Measurements from ENCODE around the gene PCNX1. TPM values are rescaled to one million over a fixed set of nuclear protein-coding genes. Genes with fewer than 3 reads are reported as not detected.
"Not testable (repeated sequence)": the region's sequence is repeated elsewhere in the genome, so short reads cannot be mapped to it uniquely, and the experiment has no call there.

Gene PCNX1
- total and polyA plus RNA-seq, 2 donors, result 16.0 to 127 TPM

DNA sequence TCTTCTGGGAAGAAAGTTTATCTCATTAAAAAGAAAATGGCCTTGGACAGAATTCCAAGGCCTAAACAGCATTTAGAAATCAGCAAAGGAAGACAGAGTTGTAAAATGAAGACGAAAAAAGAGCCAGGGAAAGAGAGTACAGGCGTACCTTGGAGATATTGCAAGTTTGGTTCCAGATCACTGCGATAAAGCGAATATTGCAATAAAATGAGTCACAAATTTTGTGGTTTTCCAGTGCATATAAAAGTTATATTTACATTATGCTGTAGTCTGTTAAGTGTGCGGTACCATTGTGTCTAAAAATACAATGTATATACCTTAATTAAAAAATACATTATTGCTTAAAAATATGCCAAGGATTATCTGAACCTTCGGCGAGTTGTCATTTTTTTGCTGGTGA, 9.0 kb downstream of the PCNX1 start:
- H3K4me3 ChIP-seq (ENCODE audit: low read depth, low read length), result no peak overlapping the region
- H3K4me1 ChIP-seq (ENCODE audit: insufficient read depth), result no peaks in the 10 kb centered on the region
- H3K27ac ChIP-seq (ENCODE audit: low read depth), result no peak overlapping the region
- WGBS, result 82% methylated on average over 7 of the region's 7 CpGs
- no peaks in the 10 kb centered on the region for H3K36me3 ChIP-seq (ENCODE audit: insufficient read depth)
- DNase-seq (ENCODE audit: extremely low spot score), result no peak

- Histone ChIP-seq H3K27ac (ENCODE audit: low read depth) (no peak overlapping the region), H3K4me3 (ENCODE audit: low read depth, low read length) (no peak overlapping the region), H3K36me3 (ENCODE audit: insufficient read depth) (no peaks in the 10 kb centered on the region), H3K4me1 (ENCODE audit: insufficient read depth) (no peaks in the 10 kb centered on the region)
- WGBS, result 86% methylated on average over 4 of the region's 4 CpGs
- no peak for DNase-seq (ENCODE audit: extremely low spot score)
Observed at GRCh38 chr14:70916799-70917198, 9.5 kb downstream of the PCNX1 start.

GRCh38 chr14:70917633-70918032, 10.4 kb downstream of the PCNX1 start:
- H3K4me3 ChIP-seq (ENCODE audit: low read depth, low read length), result no peak overlapping the region
- no peak for DNase-seq (ENCODE audit: extremely low spot score)
- no peak overlapping the region for H3K27ac ChIP-seq (ENCODE audit: low read depth)
- 92% methylated on average over 1 of the region's 1 CpG for WGBS
- H3K4me1 ChIP-seq (ENCODE audit: insufficient read depth), result no peaks in the 10 kb centered on the region
- no peaks in the 10 kb centered on the region for H3K36me3 ChIP-seq (ENCODE audit: insufficient read depth)

DNA sequence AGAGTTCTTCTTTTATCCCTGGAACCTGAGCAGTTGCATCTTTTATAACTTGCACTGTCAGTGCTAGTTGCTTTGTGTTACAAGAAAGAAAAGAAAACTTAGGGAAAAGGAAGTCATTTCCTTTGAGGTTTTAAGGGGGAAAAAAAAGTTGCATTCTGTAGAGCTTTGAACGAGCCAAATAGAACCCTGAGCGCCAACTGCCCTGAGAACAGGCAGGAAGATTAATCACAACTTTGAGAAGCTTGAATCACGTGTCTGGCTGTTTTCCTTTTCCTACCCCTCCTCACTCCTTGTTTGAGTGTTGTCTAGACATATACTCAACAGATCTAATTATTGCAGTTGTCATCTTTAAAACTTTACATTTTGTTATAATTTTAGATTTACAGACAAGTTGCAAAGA, 12.5 kb downstream of the PCNX1 start:
- Histone ChIP-seq H3K4me1 (ENCODE audit: insufficient read depth) (no peaks in the 10 kb centered on the region), H3K4me3 (ENCODE audit: low read depth, low read length) (no peak overlapping the region), H3K27ac (ENCODE audit: low read depth) (no peak overlapping the region), H3K36me3 (ENCODE audit: insufficient read depth) (no peaks in the 10 kb centered on the region)
- no peak for DNase-seq (ENCODE audit: extremely low spot score)
- WGBS, result 8% methylated on average over 3 of the region's 3 CpGs

GRCh38 chr14:70920608-70921007, 13.3 kb downstream of the PCNX1 start:
- no peak overlapping the region for H3K27ac ChIP-seq (ENCODE audit: low read depth)
- H3K36me3 ChIP-seq (ENCODE audit: insufficient read depth), result no peaks in the 10 kb centered on the region
- no peaks in the 10 kb centered on the region for H3K4me1 ChIP-seq (ENCODE audit: insufficient read depth)
- WGBS, result 93% methylated on average over 1 of the region's 1 CpG
- DNase-seq (ENCODE audit: extremely low spot score), result no peak
- no peak overlapping the region for H3K4me3 ChIP-seq (ENCODE audit: low read depth, low read length)

- Histone ChIP-seq H3K4me3 (ENCODE audit: low read depth, low read length) (no peak overlapping the region), H3K27ac (ENCODE audit: low read depth) (no peak overlapping the region), H3K4me1 (ENCODE audit: insufficient read depth) (no peaks in the 10 kb centered on the region), H3K36me3 (ENCODE audit: insufficient read depth) (no peaks in the 10 kb centered on the region)
- DNase-seq (ENCODE audit: extremely low spot score), result no peak
- 88% methylated on average over 1 of the region's 1 CpG for WGBS
Observed at GRCh38 chr14:70921669-70922068, 14.4 kb downstream of the PCNX1 start.

DNA sequence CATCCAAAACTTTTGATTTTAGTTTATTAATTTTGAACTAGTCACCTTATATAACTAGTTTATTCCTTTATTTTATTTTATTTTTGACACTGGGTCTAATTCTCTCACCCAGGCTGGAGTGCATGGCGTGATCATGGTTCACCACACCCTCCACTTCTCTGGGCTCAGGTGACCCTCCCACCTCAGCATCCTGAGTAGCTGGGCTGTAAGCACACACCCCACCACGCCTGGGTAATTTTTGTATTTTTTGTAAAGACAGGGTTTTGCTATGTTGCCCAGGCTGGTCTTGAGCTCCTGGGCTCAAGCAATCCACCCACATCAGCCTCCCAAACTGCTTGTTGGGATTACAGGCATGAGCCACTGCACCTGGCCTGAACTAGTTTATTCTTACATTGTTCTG, 17.3 kb downstream of the PCNX1 start:
- H3K4me1 ChIP-seq (ENCODE audit: insufficient read depth), result peaks cover 2% of the 10 kb centered on the region
- 90% methylated on average over 2 of the region's 2 CpGs for WGBS

DNA sequence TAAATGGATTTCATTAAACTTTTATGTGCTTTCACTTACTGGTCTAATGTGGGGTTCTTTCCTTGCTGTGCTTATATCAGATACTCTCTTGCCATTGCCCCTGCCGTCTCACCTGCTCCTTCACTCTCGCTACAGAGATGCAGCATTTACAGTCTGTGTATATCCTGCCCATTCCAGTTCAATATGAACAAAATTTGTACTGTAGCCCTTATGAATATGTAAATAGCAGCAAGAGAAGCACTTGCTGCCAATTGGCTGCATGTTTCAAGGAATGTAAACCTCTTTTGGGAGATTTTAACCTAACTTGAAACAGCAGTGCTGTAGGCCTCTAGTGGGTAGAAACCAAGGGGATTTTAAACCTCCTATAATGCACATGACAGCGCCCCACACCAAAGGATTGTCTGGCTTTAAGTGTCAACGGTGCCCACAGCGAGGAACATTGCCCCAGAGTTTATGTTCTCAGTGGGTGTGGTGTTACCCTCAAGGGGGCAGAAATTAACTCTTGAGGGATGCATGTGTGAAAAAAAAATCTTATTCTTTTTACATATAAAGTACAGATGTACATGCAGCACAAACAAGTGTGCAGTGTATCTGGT, 19.1 kb downstream of the PCNX1 start:
- H3K4me1 ChIP-seq (ENCODE audit: insufficient read depth), result peaks cover 2% of the 10 kb centered on the region
- 68% methylated on average over 5 of the region's 5 CpGs for WGBS
- H3K27ac ChIP-seq (ENCODE audit: low read depth), result no peak overlapping the region
- no peak for DNase-seq (ENCODE audit: extremely low spot score)
- H3K36me3 ChIP-seq (ENCODE audit: insufficient read depth), result no peaks in the 10 kb centered on the region
- no peak overlapping the region for H3K4me3 ChIP-seq (ENCODE audit: low read depth, low read length)

More for the DNA sequence above, 17.3 kb downstream of the PCNX1 start:
- Histone ChIP-seq H3K27ac (ENCODE audit: low read depth) (no peak overlapping the region), H3K4me3 (ENCODE audit: low read depth, low read length) (no peak overlapping the region), H3K36me3 (ENCODE audit: insufficient read depth) (no peaks in the 10 kb centered on the region)
- no peak for DNase-seq (ENCODE audit: extremely low spot score)

- DNase-seq (ENCODE audit: extremely low spot score), result no peak
- Histone ChIP-seq H3K36me3 (ENCODE audit: insufficient read depth) (no peaks in the 10 kb centered on the region), H3K27ac (ENCODE audit: low read depth) (no peak overlapping the region), H3K4me3 (ENCODE audit: low read depth, low read length) (no peak overlapping the region), H3K4me1 (ENCODE audit: insufficient read depth) (peaks cover 2% of the 10 kb centered on the region)
Observed at GRCh38 chr14:70931008-70931407, 23.7 kb downstream of the PCNX1 start.

GRCh38 chr14:70934084-70934483, 26.8 kb downstream of the PCNX1 start:
- Histone ChIP-seq H3K4me3 (ENCODE audit: low read depth, low read length) (no peak overlapping the region), H3K4me1 (ENCODE audit: insufficient read depth) (no peaks in the 10 kb centered on the region), H3K27ac (ENCODE audit: low read depth) (no peak overlapping the region), H3K36me3 (ENCODE audit: insufficient read depth) (no peaks in the 10 kb centered on the region)
- WGBS, result 72% methylated on average over 5 of the region's 5 CpGs
- DNase-seq (ENCODE audit: extremely low spot score), result no peak

DNA sequence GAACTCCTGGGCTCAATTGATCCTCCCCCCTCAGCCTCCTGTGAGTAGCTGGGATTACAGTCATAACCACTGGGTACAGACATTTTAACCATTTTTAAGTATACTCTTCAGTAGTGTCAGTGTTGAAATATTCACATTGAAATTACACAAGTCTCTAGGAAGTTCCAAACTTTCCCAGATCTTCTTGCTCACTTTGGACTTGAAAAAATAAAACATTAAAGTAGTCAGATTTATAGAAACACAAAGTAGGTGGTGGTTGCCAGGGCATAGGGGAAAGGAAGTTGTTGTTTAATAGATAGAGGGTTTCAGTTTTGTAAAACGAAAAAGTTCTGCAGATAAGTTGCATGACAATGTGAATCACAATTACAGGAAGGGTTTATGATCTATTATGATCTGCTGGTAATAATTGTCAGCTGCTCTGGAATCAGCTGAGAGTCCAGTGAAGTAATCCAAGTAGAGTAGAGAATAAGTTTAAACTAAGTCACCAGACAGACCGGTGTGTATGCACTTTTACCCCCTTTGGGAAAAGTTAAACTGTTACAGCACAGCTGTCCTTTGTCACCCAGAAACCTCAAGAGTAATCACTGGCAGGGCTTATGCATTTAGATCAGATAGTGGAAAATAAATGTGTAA, 27.4 kb downstream of the PCNX1 start:
- no peak for DNase-seq (ENCODE audit: extremely low spot score)
- Histone ChIP-seq H3K27ac (ENCODE audit: low read depth) (no peak overlapping the region), H3K4me3 (ENCODE audit: low read depth, low read length) (no peak overlapping the region), H3K4me1 (ENCODE audit: insufficient read depth) (no peaks in the 10 kb centered on the region), H3K36me3 (ENCODE audit: insufficient read depth) (no peaks in the 10 kb centered on the region)
- WGBS, result 3% methylated on average over 2 of the region's 2 CpGs

DNA sequence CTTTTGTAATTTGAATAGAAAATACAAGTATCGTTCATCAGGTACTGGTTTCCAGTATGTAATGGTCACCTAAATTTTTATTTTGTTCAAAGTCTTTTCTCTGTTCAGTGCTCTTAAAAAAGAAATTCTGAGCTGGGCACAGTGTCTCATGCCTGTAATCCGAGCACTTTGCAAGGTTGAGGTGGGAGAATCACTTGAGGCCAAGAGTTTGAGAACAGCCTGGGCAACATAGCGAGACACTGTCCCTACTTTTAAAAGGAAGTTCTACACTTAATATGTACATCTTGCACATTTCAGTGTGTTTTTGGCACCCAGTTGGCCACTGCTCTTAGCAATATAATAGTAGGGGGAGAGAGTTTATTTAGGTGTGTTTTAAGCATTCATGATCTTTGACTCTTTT, 27.9 kb downstream of the PCNX1 start:
- WGBS, result 61% methylated on average over 3 of the region's 3 CpGs
- Histone ChIP-seq H3K36me3 (ENCODE audit: insufficient read depth) (no peaks in the 10 kb centered on the region), H3K4me1 (ENCODE audit: insufficient read depth) (no peaks in the 10 kb centered on the region), H3K27ac (ENCODE audit: low read depth) (no peak overlapping the region), H3K4me3 (ENCODE audit: low read depth, low read length) (no peak overlapping the region)
- no peak for DNase-seq (ENCODE audit: extremely low spot score)

DNA sequence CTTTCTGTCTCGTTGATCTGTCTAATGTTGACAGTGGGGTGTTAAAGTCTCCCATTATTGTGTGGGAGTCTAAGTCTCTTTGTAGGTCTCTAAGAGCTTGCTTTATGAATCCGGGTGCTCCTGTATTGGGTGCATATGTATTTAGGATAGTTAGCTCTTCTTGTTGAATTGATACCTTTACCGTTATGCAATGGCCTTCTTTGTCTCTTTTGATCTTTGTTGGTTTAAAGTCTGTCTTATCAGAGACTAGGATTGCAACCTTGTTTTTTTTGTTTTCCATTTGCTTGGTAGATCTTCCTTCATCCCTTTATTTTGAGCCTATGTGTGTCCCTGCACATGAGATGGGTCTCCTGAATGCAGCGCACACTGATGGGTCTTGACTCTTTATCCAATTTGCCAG, 32.4 kb downstream of the PCNX1 start:
- H3K36me3 ChIP-seq (ENCODE audit: insufficient read depth); H3K4me3 ChIP-seq (ENCODE audit: low read depth, low read length); H3K27ac ChIP-seq (ENCODE audit: low read depth); DNase-seq (ENCODE audit: extremely low spot score); H3K4me1 ChIP-seq (ENCODE audit: insufficient read depth): not testable (repeated sequence)
- 98% methylated on average over 4 of the region's 4 CpGs for WGBS

DNA sequence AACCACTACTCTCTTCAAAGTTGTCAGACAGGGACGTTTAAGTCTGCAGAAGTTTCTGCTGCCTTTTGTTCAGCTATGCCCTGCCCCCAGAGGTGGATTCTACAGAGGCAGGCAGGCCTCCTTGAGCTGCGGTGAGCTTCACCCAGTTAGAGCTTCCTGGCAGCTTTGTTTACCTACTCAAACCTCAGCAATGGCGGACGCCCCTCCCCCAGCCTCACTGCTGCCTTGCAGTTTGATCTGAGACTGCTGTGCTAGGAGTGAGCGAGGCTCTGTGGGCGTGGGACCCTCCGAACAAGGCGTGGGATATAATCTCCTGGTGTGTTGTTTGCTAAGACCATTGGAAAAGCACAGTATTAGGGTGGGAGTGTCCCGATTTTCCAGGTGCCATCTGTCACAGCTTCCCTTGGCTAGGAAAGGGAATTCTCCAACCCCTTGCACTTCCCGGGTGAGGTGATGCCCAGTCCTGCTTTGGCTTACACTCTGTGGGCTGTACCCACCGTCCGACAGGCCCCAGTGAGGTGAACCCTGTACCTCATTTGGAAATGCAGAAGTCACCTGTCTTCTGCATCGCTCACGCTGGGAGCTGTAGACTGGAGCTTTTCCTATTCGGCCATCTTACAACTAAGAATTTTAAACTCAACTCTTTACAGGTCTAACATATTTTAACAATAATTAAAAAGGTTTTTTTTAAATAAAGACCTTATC, 34.5 kb downstream of the PCNX1 start:
- H3K4me1 ChIP-seq (ENCODE audit: insufficient read depth); H3K4me3 ChIP-seq (ENCODE audit: low read depth, low read length); H3K27ac ChIP-seq (ENCODE audit: low read depth); DNase-seq (ENCODE audit: extremely low spot score); H3K36me3 ChIP-seq (ENCODE audit: insufficient read depth): not testable (repeated sequence)
- 91% methylated on average over 15 of the region's 15 CpGs for WGBS

All from urinary bladder (tissue), 4 donors.